SK-N-SH (cell line): Measurements from ENCODE around the gene DAB1. TPM values are rescaled to one million over a fixed set of nuclear protein-coding genes. Genes with fewer than 3 reads are reported as not detected.

ENCODE experiments used
- CTCF ChIA-PET: fragments of 300-600, 350-600 bp; formaldehyde crosslinking; extraction: SDS; loops from one replicate; lab custom pipeline; 2021; lab: Yijun Ruan, JAX
- POLR2A ChIA-PET: fragments of 350-600 bp; sonication (Branson Sonifier 250); formaldehyde crosslinking; extraction: SDS; loops from one replicate; lab custom pipeline; 2020; ENCODE audit warnings: antibody characterized with exemption, inconsistent platforms; lab: Yijun Ruan, JAX
- DNase-seq: peaks from one replicate; pipeline ENCODE4 v3.0.0; 2012
- H2AFZ ChIP-seq: fragments of 200-600 bp; sonication (generic); 2 replicates; pipeline ENCODE4 v1.8.1; 2016; ENCODE audit warnings: antibody characterized with exemption, mild to moderate bottlenecking, low read depth
- H3F3A ChIP-seq: fragments of 200-600 bp; sonication (generic); replicated peaks from 2 replicates; pipeline ENCODE3; 2016; ENCODE audit warnings: antibody characterized with exemption, mild to moderate bottlenecking; ENCODE audit not compliant: insufficient read depth
- H3K27ac ChIP-seq, 2 experiments: fragments of 200-500 bp in 1 of 2; fragments of 200-600 bp in 1 of 2; sonication (Bioruptor generic) in 1 of 2; sonication (generic), shearing (Covaris generic) in 1 of 2; 2 replicates each; pipeline versions ENCODE4 v1.5.1 to v1.6.1; 2014 to 2016; ENCODE audit warnings: low read depth in 2 of 2, inconsistent platforms in 1 of 2, low read length in 1 of 2, mild to moderate bottlenecking in 1 of 2, mixed read lengths in 1 of 2
- H3K27me3 ChIP-seq: fragments of 200-600 bp; sonication (generic), shearing (Covaris generic); 2 replicates; pipeline ENCODE4 v1.6.1; 2016; ENCODE audit warnings: mixed run types; ENCODE audit not compliant: insufficient read depth
- H3K36me3 ChIP-seq, 2 experiments: fragments of 200-500 bp in 1 of 2; fragments of 200-600 bp in 1 of 2; sonication (Bioruptor generic) in 1 of 2; sonication (generic) in 1 of 2; replicated peaks in 1 of 2; 2 replicates each; pipeline versions ENCODE3 to v1.5.1; 2014 to 2016; ENCODE audit warnings: low read length in 1 of 2, mild to moderate bottlenecking in 1 of 2; ENCODE audit not compliant: insufficient read depth in 2 of 2, control insufficient read depth in 1 of 2
- H3K4me1 ChIP-seq, 2 experiments: fragments of 200-500 bp in 1 of 2; fragments of 200-600 bp in 1 of 2; sonication (Bioruptor generic) in 1 of 2; sonication (generic), shearing (Covaris generic) in 1 of 2; 2 replicates each; pipeline versions ENCODE4 v1.5.1 to v1.6.1; 2014 to 2016; ENCODE audit warnings: low read depth in 1 of 2, low read length in 1 of 2, mixed run types in 1 of 2; ENCODE audit not compliant: insufficient read depth in 2 of 2, control insufficient read depth in 1 of 2
- H3K4me2 ChIP-seq: fragments of 200-600 bp; sonication (generic), shearing (Covaris generic); 2 replicates; pipeline ENCODE4 v1.6.1; 2017; ENCODE audit warnings: mixed run types
- H3K4me3 ChIP-seq, 2 experiments: fragments of 200-500 bp in 1 of 2; fragments of 200-600 bp in 1 of 2; sonication (Bioruptor generic) in 1 of 2; sonication (generic), shearing (Covaris generic) in 1 of 2; 2 replicates each; pipeline versions ENCODE4 v1.5.1 to v1.8.1; 2014 to 2016; ENCODE audit warnings: low read depth in 2 of 2, inconsistent platforms in 1 of 2, low read length in 1 of 2, mild to moderate bottlenecking in 1 of 2, mixed read lengths in 1 of 2, moderate library complexity in 1 of 2
- H3K79me2 ChIP-seq: fragments of 200-600 bp; sonication (generic); 2 replicates; pipeline ENCODE4 v1.8.1; 2017; ENCODE audit warnings: mild to moderate bottlenecking; ENCODE audit not compliant: insufficient read depth
- H3K9ac ChIP-seq: fragments of 200-600 bp; sonication (generic); 2 replicates; pipeline ENCODE4 v1.6.1; 2017; ENCODE audit warnings: mixed run types
- H3K9me2 ChIP-seq: fragments of 200-600 bp; sonication (generic); 2 replicates; pipeline ENCODE4 v1.6.1; 2017; ENCODE audit warnings: mixed run types
- H3K9me3 ChIP-seq: fragments of 200-600 bp; sonication (generic); 2 replicates; pipeline ENCODE4 v1.6.1; 2017; ENCODE audit warnings: mixed run types, mild to moderate bottlenecking, moderate library complexity
- H4K20me1 ChIP-seq: fragments of 200-600 bp; sonication (generic); 2 replicates; pipeline ENCODE4 v1.6.1; 2017; ENCODE audit warnings: mild to moderate bottlenecking, mixed run types; ENCODE audit not compliant: insufficient read depth
- CHD2 ChIP-seq: fragments of 150-350 bp; IDR thresholded peaks from 2 replicates; pipeline ENCODE4 v1.6.1; 2018; ENCODE audit warnings: low read length; ENCODE audit not compliant: partially characterized antibody
- CTCF ChIP-seq: fragments of 200-600 bp; sonication (generic); IDR thresholded peaks from 2 replicates; pipeline ENCODE4 v1.6.1; 2017; ENCODE audit warnings: antibody characterized with exemption, mild to moderate bottlenecking, moderate library complexity
- ELF1 ChIP-seq: IDR thresholded peaks from 2 replicates; pipeline ENCODE4 v1.4.0; 2012
- FOSL2 ChIP-seq: IDR thresholded peaks from 2 replicates; pipeline ENCODE4 v1.4.0; 2012; ENCODE audit warnings: low read depth, mild to moderate bottlenecking, moderate library complexity, borderline replicate concordance
- GABPA ChIP-seq: IDR thresholded peaks from 2 replicates; pipeline ENCODE4 v1.4.0; 2012; ENCODE audit warnings: low read depth, mild to moderate bottlenecking
- GATA2 ChIP-seq: sonication (generic); formaldehyde crosslinking; IDR thresholded peaks from 2 replicates; pipeline ENCODE4 v1.5.0; 2020; ENCODE audit warnings: mild to moderate bottlenecking, missing genetic modification reagents
- JUND ChIP-seq: IDR thresholded peaks from 2 replicates; pipeline ENCODE4 v1.4.0; 2012
- MEF2A ChIP-seq: IDR thresholded peaks from 2 replicates; pipeline ENCODE4 v1.4.0; 2012; ENCODE audit warnings: low read depth, borderline replicate concordance
- NRF1 ChIP-seq: IDR thresholded peaks from 2 replicates; pipeline ENCODE4 v1.6.1; 2012; ENCODE audit warnings: low read depth, mild to moderate bottlenecking, low read length
- SIN3A ChIP-seq: IDR thresholded peaks from 2 replicates; pipeline ENCODE4 v1.6.1; 2012; ENCODE audit warnings: low read depth, mild to moderate bottlenecking, low read length, moderate library complexity, borderline replicate concordance
- TAF1 ChIP-seq: IDR thresholded peaks from 2 replicates; pipeline ENCODE4 v1.6.1; 2012; ENCODE audit warnings: low read depth, mild to moderate bottlenecking, low read length, moderate library complexity, borderline replicate concordance
- ZBTB33 ChIP-seq: IDR thresholded peaks from 2 replicates; pipeline ENCODE4 v1.4.0; 2012; ENCODE audit warnings: low read depth, borderline replicate concordance
- WGBS: methylation state at CpG from one replicate; pipeline ENCODE4 v1.1.6; 2017; ENCODE audit warnings: low lambda C conversion rate; 5-methylcytosine and 5-hydroxymethylcytosine counted together
- polyA plus RNA-seq, 3 experiments: library from polyadenylated mRNA; depleted of rRNA; stranded (reverse); fragments of >200 nt; gene quantifications; 2 replicates each; pipeline ENCODE4 v1.2.3, GENCODE V29; 2012
- TF ChIP-seq, protein P1 (sequence below): IDR thresholded peaks from 2 replicates; pipeline ENCODE4; 2012

The DAB1 gene
- polyA plus RNA-seq, 1 of the 3 experiments (the other 2 are of a cell fraction) = 2.9 TPM

- TF ChIP-seq CHD2 (no peak), CTCF (no peak), ELF1 (no peak), FOSL2 (no peak), TAF1 (no peak), GATA2 (no peak), SIN3A (no peak), NRF1 (no peak), ZBTB33 (no peak)
- TF ChIP-seq, protein P1, sequence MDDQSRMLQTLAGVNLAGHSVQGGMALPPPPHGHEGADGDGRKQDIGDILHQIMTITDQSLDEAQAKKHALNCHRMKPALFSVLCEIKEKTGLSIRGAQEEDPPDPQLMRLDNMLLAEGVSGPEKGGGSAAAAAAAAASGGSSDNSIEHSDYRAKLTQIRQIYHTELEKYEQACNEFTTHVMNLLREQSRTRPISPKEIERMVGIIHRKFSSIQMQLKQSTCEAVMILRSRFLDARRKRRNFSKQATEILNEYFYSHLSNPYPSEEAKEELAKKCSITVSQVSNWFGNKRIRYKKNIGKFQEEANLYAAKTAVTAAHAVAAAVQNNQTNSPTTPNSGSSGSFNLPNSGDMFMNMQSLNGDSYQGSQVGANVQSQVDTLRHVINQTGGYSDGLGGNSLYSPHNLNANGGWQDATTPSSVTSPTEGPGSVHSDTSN = no peak
Observed at GRCh38 chr1:57461405-57461804, 37.5 kb upstream of the DAB1 start (continued).

DNA sequence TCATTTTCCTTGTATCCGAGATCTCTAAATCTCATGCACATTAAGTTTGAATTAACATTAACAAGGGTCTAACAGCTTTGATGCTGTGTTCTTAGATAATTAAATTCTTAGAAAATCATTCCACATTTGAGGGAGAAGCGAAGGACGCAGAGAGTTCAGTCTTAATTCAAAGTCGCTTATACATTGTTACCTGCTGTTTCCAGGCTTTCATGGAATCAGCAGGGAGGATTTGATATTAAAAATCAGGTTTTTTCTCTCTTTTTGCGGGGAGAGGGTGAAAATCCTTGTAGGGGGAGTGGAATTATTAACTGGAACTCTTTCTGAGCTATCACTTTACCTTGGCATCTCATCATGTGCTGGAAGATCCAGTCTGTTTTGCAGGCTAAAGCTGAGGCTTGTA, 27.7 kb upstream of the DAB1 start:
- no peak for TF ChIP-seq GABPA
- TF ChIP-seq MEF2A = no peak
- no peak for TF ChIP-seq JUND
- Histone ChIP-seq H3K4me3 (no peak overlapping the region), H3K9me2 (no peaks in the 10 kb centered on the region), H3K27me3 (0 out of 2 replicates have a peak, but pooled peaks cover 7% of the 10 kb centered on the region), H3K79me2 (no peaks in the 10 kb centered on the region), H4K20me1 (no peaks in the 10 kb centered on the region), H3K36me3 (no peaks in the 10 kb centered on the region), H3K27ac (no peak overlapping the region), H3K4me1 (no peaks in the 10 kb centered on the region), H3K9ac (no peak overlapping the region), H3F3A (no peaks in the 10 kb centered on the region), H3K9me3 (no peaks in the 10 kb centered on the region), H2AFZ (no peak overlapping the region), H3K4me2 (no peak overlapping the region)
- CTCF ChIA-PET = interaction anchor here (0.7 to 1.3 kb wide), 2 partner anchors 15 to 17 kb away, joined by 3 read pairs; no protein-coding TSS in a partner anchor
- POLR2A ChIA-PET = no interaction called here
- WGBS = 82% methylated on average over 5 of the region's 5 CpGs
- DNase-seq = no peak
